GM10266 (cell line): ENCODE results near the gene TELO2.

Source experiments
- DNase-seq: peaks from one replicate; pipeline ENCODE4 v3.0.0; 2012; ENCODE audit errors: extremely low spot score
- TF ChIP-seq, protein P1 (sequence below): IDR thresholded peaks from 2 replicates; pipeline ENCODE4 v1.5.1; 2012; ENCODE audit warnings: mild to moderate bottlenecking, low read depth; ENCODE audit not compliant: control insufficient read depth, insufficient read depth; ENCODE audit errors: missing control alignments

The TELO2 gene

GRCh38 chr16:1520461-1520860, 27.3 kb downstream of the TELO2 start:
- no peak for DNase-seq
- TF ChIP-seq, protein P1, sequence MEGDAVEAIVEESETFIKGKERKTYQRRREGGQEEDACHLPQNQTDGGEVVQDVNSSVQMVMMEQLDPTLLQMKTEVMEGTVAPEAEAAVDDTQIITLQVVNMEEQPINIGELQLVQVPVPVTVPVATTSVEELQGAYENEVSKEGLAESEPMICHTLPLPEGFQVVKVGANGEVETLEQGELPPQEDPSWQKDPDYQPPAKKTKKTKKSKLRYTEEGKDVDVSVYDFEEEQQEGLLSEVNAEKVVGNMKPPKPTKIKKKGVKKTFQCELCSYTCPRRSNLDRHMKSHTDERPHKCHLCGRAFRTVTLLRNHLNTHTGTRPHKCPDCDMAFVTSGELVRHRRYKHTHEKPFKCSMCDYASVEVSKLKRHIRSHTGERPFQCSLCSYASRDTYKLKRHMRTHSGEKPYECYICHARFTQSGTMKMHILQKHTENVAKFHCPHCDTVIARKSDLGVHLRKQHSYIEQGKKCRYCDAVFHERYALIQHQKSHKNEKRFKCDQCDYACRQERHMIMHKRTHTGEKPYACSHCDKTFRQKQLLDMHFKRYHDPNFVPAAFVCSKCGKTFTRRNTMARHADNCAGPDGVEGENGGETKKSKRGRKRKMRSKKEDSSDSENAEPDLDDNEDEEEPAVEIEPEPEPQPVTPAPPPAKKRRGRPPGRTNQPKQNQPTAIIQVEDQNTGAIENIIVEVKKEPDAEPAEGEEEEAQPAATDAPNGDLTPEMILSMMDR: no peak

- TF ChIP-seq, protein P1: no peak
- DNase-seq: no peak
Observed at GRCh38 chr16:1523581-1524245, 30.6 kb downstream of the TELO2 start.

GRCh38 chr16:1524366-1524765, 31.2 kb downstream of the TELO2 start:
- TF ChIP-seq, protein P1: no peak
- DNase-seq: no peak

GRCh38 chr16:1525871-1526607, 32.9 kb downstream of the TELO2 start:
- no peak for DNase-seq
- TF ChIP-seq, protein P1: no peak

DNA sequence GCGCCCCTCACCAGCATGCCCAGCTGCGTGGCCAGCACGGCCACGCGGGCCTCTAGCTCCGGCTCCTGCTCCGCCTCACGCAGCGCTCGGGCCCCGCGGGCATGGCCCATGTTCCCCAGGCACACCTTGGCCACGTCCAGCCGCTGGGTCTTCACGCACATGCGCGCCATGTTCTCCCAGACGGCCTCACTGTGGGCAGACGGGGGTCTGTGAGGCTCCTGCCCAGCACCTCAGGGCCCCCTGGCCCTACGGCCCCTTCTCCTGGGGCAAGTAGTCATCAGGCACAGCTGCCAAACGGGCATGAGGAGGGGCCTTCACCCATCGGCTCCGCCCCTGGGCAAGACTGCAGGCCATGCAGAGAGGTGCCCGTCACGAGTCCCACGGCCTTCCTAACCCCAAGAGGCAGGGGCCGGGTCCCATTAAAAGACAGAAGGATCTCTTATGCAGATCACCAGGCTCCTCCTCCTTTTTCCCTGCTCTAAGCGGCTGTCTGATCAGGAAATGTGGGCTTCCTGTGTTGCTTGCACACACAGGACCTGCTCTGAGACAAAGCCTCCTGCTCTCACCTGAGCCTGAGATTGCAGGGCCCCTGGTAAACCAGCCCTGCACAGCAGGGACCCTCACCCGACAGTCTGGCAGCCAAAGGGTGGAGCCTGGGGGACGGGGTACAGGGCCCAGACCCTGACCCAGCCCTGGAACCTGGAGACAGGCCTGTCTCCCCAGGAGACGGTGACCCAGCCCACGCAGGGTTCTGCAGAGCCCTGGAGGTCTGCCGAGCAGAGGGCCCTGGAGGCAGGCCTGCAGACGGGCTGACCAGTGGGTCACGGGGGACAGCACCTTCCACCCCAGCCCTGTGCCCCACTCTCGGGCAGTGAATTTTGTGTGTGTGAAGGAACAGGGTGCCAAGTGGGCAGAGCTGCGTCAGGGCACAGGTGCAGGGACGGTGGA, 33.7 kb downstream of the TELO2 start:
- TF ChIP-seq, protein P1: no peak
- no peak for DNase-seq

DNA sequence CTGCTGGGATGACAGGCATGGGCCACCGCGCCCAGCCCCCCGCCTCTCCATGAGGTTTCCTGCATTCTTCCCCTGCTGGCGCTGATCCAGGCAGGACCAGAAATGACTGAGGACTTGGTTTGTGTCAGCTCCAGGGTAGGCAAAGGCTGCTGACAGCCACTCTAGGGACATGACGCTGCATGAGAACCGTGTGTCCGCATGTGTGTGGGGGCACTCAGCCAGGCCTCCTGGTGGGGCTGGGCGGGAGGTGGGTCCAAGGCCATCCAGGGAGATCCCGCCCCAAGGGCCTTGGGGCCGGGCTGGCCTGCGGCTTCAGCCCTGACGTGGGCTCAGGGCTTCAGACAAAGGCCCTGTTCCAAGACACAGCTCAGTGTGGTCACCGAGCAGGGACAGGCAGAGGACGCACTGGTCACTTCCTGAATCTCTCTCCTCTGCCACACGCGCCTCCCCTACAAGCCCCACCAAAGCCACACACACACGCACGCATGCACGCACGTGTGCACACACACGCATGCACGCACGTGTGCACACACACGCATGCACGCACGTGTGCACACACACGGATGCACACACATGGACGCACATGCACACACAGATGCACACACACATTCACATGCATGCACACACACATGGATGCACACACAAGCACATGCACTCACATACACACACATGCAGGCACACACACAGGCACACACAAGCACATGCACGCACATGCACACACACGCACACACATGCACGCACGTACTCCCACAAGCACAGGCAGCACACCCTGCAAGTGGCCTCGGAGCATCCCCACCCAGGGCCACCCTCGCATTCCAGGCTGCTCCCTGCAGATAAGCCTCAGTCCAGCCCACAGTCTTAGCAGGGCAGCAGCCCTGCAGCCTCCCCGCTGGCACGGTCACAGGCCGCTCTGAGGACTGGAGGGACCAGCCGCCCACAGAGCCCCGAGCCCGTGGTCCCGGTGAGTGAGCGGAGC, 35.0 kb downstream of the TELO2 start:
- no peak for DNase-seq
- TF ChIP-seq, protein P1: no peak
